Islet precursor cell (in vitro differentiated cells): ENCODE data around the gene DHRS4L2.
A peak's percentile ranks its signal among the peaks of the same experiment; 100 is the strongest.
"Not testable (repeated sequence)": the region's sequence is repeated elsewhere in the genome, so short reads cannot be mapped to it uniquely, and the experiment has no call there.

Source experiments
- DNase-seq: peaks from one replicate; pipeline ENCODE4 v3.0.0-alpha.2; 2018

DHRS4L2 gene

GRCh38 chr14:24020520-24020919 is 31.8 kb downstream of the DHRS4L2 start:
- not testable (repeated sequence) for DNase-seq

- DNase-seq: not testable (repeated sequence)
Observed at GRCh38 chr14:24024939-24025418, 36.2 kb downstream of the DHRS4L2 start.

- DNase-seq: not testable (repeated sequence)
Observed at GRCh38 chr14:24029687-24030086, 41.0 kb downstream of the DHRS4L2 start.

GRCh38 chr14:24031331-24031730 is 42.6 kb downstream of the DHRS4L2 start:
- DNase-seq: not testable (repeated sequence)

- no peak for DNase-seq
Observed at GRCh38 chr14:24032727-24033418, 44.1 kb downstream of the DHRS4L2 start.

GRCh38 chr14:24035769-24036168 is 47.0 kb downstream of the DHRS4L2 start:
- DNase-seq: not testable (repeated sequence)

GRCh38 chr14:24036169-24036962 is 47.6 kb downstream of the DHRS4L2 start:
- peak; percentile 93 for DNase-seq

GRCh38 chr14:24036963-24037657 is 48.4 kb downstream of the DHRS4L2 start:
- DNase-seq: not testable (repeated sequence)

GRCh38 chr14:24037658-24038037 is 48.9 kb downstream of the DHRS4L2 start:
- DNase-seq: no peak

- DNase-seq: no peak
Observed at GRCh38 chr14:24038686-24039085, 50.0 kb downstream of the DHRS4L2 start.

- no peak for DNase-seq
Observed at GRCh38 chr14:24040692-24041091, 52.0 kb downstream of the DHRS4L2 start.

GRCh38 chr14:24042746-24043145 is 54.0 kb downstream of the DHRS4L2 start:
- DNase-seq: no peak

GRCh38 chr14:24049002-24049401 is 60.3 kb downstream of the DHRS4L2 start:
- not testable (repeated sequence) for DNase-seq

- DNase-seq: not testable (repeated sequence)
Observed at GRCh38 chr14:24050753-24051152, 62.0 kb downstream of the DHRS4L2 start.

GRCh38 chr14:24051176-24051788 is 62.6 kb downstream of the DHRS4L2 start:
- DNase-seq: no peak

- DNase-seq: peak; percentile 82
Observed at GRCh38 chr14:24051789-24052655, 63.3 kb downstream of the DHRS4L2 start, which contains the start of gene CARMIL3. CARMIL3 (plus strand) TSS chr14:24052009; CDS start chr14:24052154, 145 bp downstream.

GRCh38 chr14:24052656-24053547 is 64.2 kb downstream of the DHRS4L2 start:
- DNase-seq: no peak

- DNase-seq: no peak
Observed at GRCh38 chr14:24053548-24054323, 65.0 kb downstream of the DHRS4L2 start.

GRCh38 chr14:24054324-24054641 is 65.6 kb downstream of the DHRS4L2 start:
- no peak for DNase-seq

- no peak for DNase-seq
Observed at GRCh38 chr14:24054646-24055045, 65.9 kb downstream of the DHRS4L2 start.
